H1 (cell line): Measurements from ENCODE around the gene SAMD14.

ENCODE experiments used
- BACH1 ChIP-seq: IDR thresholded peaks from 2 replicates; pipeline ENCODE4 v1.6.1; 2012; ENCODE audit warnings: low read length, improper control_type of control experiment
- CBX5 ChIP-seq: fragments of 300-800, 300-1000 bp; sonication (generic); IDR thresholded peaks from 2 replicates; pipeline ENCODE4 v1.7.1; 2016; ENCODE audit warnings: antibody characterized with exemption, low read length, low read depth
- CEBPB ChIP-seq: IDR thresholded peaks from 2 replicates; pipeline ENCODE4 v1.6.1; 2012; ENCODE audit warnings: low read depth, low read length
- CHD1 ChIP-seq: IDR thresholded peaks from 2 replicates; pipeline ENCODE4 v1.6.1; 2012; ENCODE audit warnings: low read depth, low read length, improper control_type of control experiment
- EGR1 ChIP-seq: IDR thresholded peaks from 2 replicates; pipeline ENCODE4 v1.6.1; 2011; ENCODE audit warnings: low read depth, low read length, borderline replicate concordance
- EP300 ChIP-seq, 2 experiments: IDR thresholded peaks; 1 replicate in 1 of 2; 2 replicates in 1 of 2; pipeline ENCODE4 v1.6.1; 2011 to 2012; ENCODE audit warnings: low read depth in 2 of 2, low read length in 2 of 2, mild to moderate bottlenecking in 2 of 2, borderline replicate concordance in 1 of 2, inconsistent platforms in 1 of 2, moderate library complexity in 1 of 2
- EZH2 ChIP-seq: fragments of 200-600 bp; sonication (generic); IDR thresholded peaks from 2 replicates; pipeline ENCODE4 v1.7.1; 2012; ENCODE audit warnings: low read depth, mild to moderate bottlenecking, moderate library complexity, low read length, inconsistent platforms; ENCODE audit not compliant: severe bottlenecking
- JUND ChIP-seq: IDR thresholded peaks from 2 replicates; pipeline ENCODE4 v1.6.1; 2011; ENCODE audit warnings: mild to moderate bottlenecking, improper control_type of control experiment, low read length
- KDM1A ChIP-seq: fragments of 200-600, 300-600 bp; sonication (generic); IDR thresholded peaks from 2 replicates; pipeline ENCODE4 v1.7.1; 2016; ENCODE audit warnings: mild to moderate bottlenecking, low read length, borderline replicate concordance
- POLR2A ChIP-seq, 2 experiments: IDR thresholded peaks; 1 replicate in 1 of 2; 2 replicates in 1 of 2; pipeline ENCODE4 v1.6.1; 2011; ENCODE audit warnings: low read depth in 2 of 2, low read length in 2 of 2, mild to moderate bottlenecking in 2 of 2; ENCODE audit errors: control extremely low read depth in 1 of 2
- POLR2AphosphoS5 ChIP-seq: IDR thresholded peaks from 2 replicates; pipeline ENCODE4 v1.6.1; 2011; ENCODE audit warnings: low read depth, low read length
- TAF1 ChIP-seq: IDR thresholded peaks from 2 replicates; pipeline ENCODE4 v1.6.1; 2011; ENCODE audit warnings: mild to moderate bottlenecking, low read depth, low read length
- TF ChIP-seq, protein P1 (sequence below), 3 experiments: IDR thresholded peaks; 1 replicate in 2 of 3; 2 replicates in 1 of 3; pipeline versions ENCODE4 v1.5.1 to v1.6.1; 2011; ENCODE audit warnings: low read length in 3 of 3, mild to moderate bottlenecking in 3 of 3, inconsistent platforms in 2 of 3, low read depth in 1 of 3, moderate library complexity in 1 of 3; ENCODE audit not compliant: insufficient read depth in 1 of 3; ENCODE audit errors: control extremely low read depth in 1 of 3
- TF ChIP-seq, protein P2 (sequence below): IDR thresholded peaks from 2 replicates; pipeline ENCODE4 v1.6.1; 2011; ENCODE audit warnings: low read depth, mild to moderate bottlenecking, low read length; ENCODE audit not compliant: insufficient read depth

DNA sequence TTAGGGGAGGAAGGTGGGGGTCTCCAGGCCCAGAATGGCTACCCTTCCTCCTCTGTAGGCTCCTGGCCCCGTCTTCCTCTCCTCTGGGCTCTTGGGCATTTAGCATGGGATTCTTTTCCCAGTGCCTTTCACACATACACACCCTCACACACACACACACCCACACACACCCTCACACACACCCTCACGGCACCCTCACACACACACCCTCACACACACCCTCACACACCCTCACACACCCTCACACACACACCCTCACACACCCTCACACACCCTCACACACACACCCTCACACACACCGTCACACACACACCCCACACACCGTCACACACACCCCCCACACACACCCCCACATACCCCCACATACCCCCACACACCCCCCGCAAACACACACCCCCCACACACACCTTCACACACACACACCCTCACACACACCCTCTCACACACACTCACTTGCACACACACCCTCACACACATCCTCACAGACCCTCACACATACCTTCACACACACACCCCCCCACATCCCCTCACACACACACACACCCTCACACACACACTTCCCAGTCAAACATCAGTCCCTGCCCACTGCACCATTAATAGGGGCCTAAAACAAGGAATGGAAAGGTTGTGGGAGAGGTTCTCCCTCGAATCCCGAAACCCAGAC is 36.7 kb upstream of the SAMD14 start:
- TF ChIP-seq CEBPB (no peak), EP300 (IDR thresholded peaks at IDR 0.05; ENCODE audit: borderline replicate concordance in 1 of 2, low read depth in 2 of 2, low read length in 2 of 2) (no peak), JUND (no peak), POLR2A (IDR thresholded peaks at IDR 0.05; ENCODE audit: control extremely low read depth in 1 of 2, low read depth in 2 of 2, low read length in 2 of 2) (no peak), POLR2AphosphoS5 (no peak), KDM1A (no peak), BACH1 (no peak), CHD1 (no peak), TAF1 (no peak), EZH2 (no peak), EGR1 (no peak), CBX5 (no peak)
- TF ChIP-seq, protein P1, sequence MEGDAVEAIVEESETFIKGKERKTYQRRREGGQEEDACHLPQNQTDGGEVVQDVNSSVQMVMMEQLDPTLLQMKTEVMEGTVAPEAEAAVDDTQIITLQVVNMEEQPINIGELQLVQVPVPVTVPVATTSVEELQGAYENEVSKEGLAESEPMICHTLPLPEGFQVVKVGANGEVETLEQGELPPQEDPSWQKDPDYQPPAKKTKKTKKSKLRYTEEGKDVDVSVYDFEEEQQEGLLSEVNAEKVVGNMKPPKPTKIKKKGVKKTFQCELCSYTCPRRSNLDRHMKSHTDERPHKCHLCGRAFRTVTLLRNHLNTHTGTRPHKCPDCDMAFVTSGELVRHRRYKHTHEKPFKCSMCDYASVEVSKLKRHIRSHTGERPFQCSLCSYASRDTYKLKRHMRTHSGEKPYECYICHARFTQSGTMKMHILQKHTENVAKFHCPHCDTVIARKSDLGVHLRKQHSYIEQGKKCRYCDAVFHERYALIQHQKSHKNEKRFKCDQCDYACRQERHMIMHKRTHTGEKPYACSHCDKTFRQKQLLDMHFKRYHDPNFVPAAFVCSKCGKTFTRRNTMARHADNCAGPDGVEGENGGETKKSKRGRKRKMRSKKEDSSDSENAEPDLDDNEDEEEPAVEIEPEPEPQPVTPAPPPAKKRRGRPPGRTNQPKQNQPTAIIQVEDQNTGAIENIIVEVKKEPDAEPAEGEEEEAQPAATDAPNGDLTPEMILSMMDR (IDR thresholded peaks at IDR 0.05; ENCODE audit: control extremely low read depth in 1 of 3, insufficient read depth in 1 of 3, low read depth in 1 of 3, low read length in 3 of 3): no peak
- TF ChIP-seq, protein P2, sequence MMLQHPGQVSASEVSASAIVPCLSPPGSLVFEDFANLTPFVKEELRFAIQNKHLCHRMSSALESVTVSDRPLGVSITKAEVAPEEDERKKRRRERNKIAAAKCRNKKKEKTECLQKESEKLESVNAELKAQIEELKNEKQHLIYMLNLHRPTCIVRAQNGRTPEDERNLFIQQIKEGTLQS: no peak
